Measurements from ENCODE around the gene COL6A2.
"Not testable (repeated sequence)": the region's sequence is repeated elsewhere in the genome, so short reads cannot be mapped to it uniquely, and the experiment has no call there.

Gene COL6A2

GRCh38 chr21:46061063-46061462 is 36.8 kb upstream of the COL6A2 start:
- no peak for DNase-seq (ENCODE audit: low spot score)

- no peak for DNase-seq (ENCODE audit: low spot score)
Observed at GRCh38 chr21:46061518-46061917, 36.4 kb upstream of the COL6A2 start.

GRCh38 chr21:46061950-46062349 is 36.0 kb upstream of the COL6A2 start:
- no peak for DNase-seq (ENCODE audit: low spot score)

- no peak for DNase-seq (ENCODE audit: low spot score)
Observed at GRCh38 chr21:46062471-46063211, 35.3 kb upstream of the COL6A2 start.

GRCh38 chr21:46063227-46063626 is 34.7 kb upstream of the COL6A2 start:
- no peak for DNase-seq (ENCODE audit: low spot score)

- no peak for DNase-seq (ENCODE audit: low spot score)
Observed at GRCh38 chr21:46063734-46064680, 33.9 kb upstream of the COL6A2 start.

GRCh38 chr21:46064870-46065214 is 33.1 kb upstream of the COL6A2 start:
- no peak for DNase-seq (ENCODE audit: low spot score)

GRCh38 chr21:46065215-46065913 is 32.5 kb upstream of the COL6A2 start:
- no peak for DNase-seq (ENCODE audit: low spot score)

- DNase-seq (ENCODE audit: low spot score), result no peak
Observed at GRCh38 chr21:46065914-46066551, 31.9 kb upstream of the COL6A2 start.

GRCh38 chr21:46066591-46067331 is 31.2 kb upstream of the COL6A2 start:
- DNase-seq (ENCODE audit: low spot score), result no peak

- DNase-seq (ENCODE audit: low spot score), result no peak
Observed at GRCh38 chr21:46067505-46068201, 30.3 kb upstream of the COL6A2 start.

GRCh38 chr21:46068516-46069079 is 29.3 kb upstream of the COL6A2 start:
- no peak for DNase-seq (ENCODE audit: low spot score)

GRCh38 chr21:46069166-46069565 is 28.7 kb upstream of the COL6A2 start:
- DNase-seq (ENCODE audit: low spot score), result no peak

- no peak for DNase-seq (ENCODE audit: low spot score)
Observed at GRCh38 chr21:46069719-46070279, 28.1 kb upstream of the COL6A2 start.

- no peak for DNase-seq (ENCODE audit: low spot score)
Observed at GRCh38 chr21:46071082-46071481, 26.8 kb upstream of the COL6A2 start.

GRCh38 chr21:46076724-46077123 is 21.2 kb upstream of the COL6A2 start:
- DNase-seq (ENCODE audit: low spot score), result not testable (repeated sequence)

- no peak for DNase-seq (ENCODE audit: low spot score)
Observed at GRCh38 chr21:46077674-46078101, 20.2 kb upstream of the COL6A2 start.

GRCh38 chr21:46078322-46078977 is 19.5 kb upstream of the COL6A2 start:
- no peak for DNase-seq (ENCODE audit: low spot score)

GRCh38 chr21:46078978-46079351 is 18.9 kb upstream of the COL6A2 start:
- DNase-seq (ENCODE audit: low spot score), result no peak
